IMR-90 (cell line): Measurements from ENCODE around the gene NDUFAF2. TPM values are rescaled to one million over a fixed set of nuclear protein-coding genes. Genes with fewer than 3 reads are reported as not detected.

Experiments used
- ATAC-seq: fragments of 200-7000 bp; cut with Tn5 transposase; 2 replicates; pipeline ENCODE4 v1.9.1; 2020; ENCODE audit warnings: low read depth, mild to moderate bottlenecking, moderate library complexity
- BruUV-seq: library from RNA; stranded (reverse); fragments of 400-500 nt; replicated peaks from 2 replicates; lab custom pipeline; 2021; lab: Mats Ljungman, UMichigan
- CTCF ChIA-PET: fragments of 300-600 bp; formaldehyde crosslinking; extraction: SDS; loops from one replicate; lab custom pipeline; 2021; ENCODE audit warnings: antibody characterized with exemption; lab: Yijun Ruan, JAX
- POLR2A ChIA-PET: fragments of 300-600 bp; sonication (Branson Sonifier 250); formaldehyde crosslinking; loops from one replicate; lab custom pipeline; 2022; ENCODE audit warnings: antibody characterized with exemption; ENCODE audit not compliant: unreplicated experiment; lab: Charles Lee
- DNase-seq: peaks from one replicate; pipeline ENCODE4 v3.0.0; 2013
- H2AFZ ChIP-seq: replicated peaks from 2 replicates; pipeline ENCODE3; 2013; ENCODE audit warnings: low read length, mild to moderate bottlenecking; ENCODE audit not compliant: poor library complexity
- H2AK5ac ChIP-seq: 2 replicates; pipeline ENCODE4 v1.6.1; 2013; ENCODE audit warnings: low read depth, low read length, inconsistent platforms
- H2AK9ac ChIP-seq: replicated peaks from 2 replicates; pipeline ENCODE3; 2013; ENCODE audit warnings: mild to moderate bottlenecking, low read depth, low read length, moderate library complexity; ENCODE audit not compliant: poor library complexity
- H2BK120ac ChIP-seq: 2 replicates; pipeline ENCODE4 v1.6.1; 2013; ENCODE audit warnings: low read depth, low read length, inconsistent platforms
- H2BK15ac ChIP-seq: 3 replicates; pipeline ENCODE4 v1.6.1; 2013; ENCODE audit warnings: low read depth, low read length, inconsistent platforms
- H2BK20ac ChIP-seq: 2 replicates; pipeline ENCODE4 v1.6.1; 2013; ENCODE audit warnings: low read depth, mild to moderate bottlenecking, inconsistent platforms, low read length, moderate library complexity
- H2BK5ac ChIP-seq: 2 replicates; pipeline ENCODE4 v1.6.1; 2013; ENCODE audit warnings: mild to moderate bottlenecking, low read depth, low read length, inconsistent platforms; ENCODE audit not compliant: poor library complexity, severe bottlenecking
- H3K14ac ChIP-seq: replicated peaks from 2 replicates; pipeline ENCODE4 v1.6.1; 2013; ENCODE audit warnings: low read depth, low read length, inconsistent platforms
- H3K18ac ChIP-seq: 2 replicates; pipeline ENCODE4 v1.6.1; 2013; ENCODE audit warnings: low read depth, low read length, control low read depth
- H3K23ac ChIP-seq: 2 replicates; pipeline ENCODE4 v1.6.1; 2013; ENCODE audit warnings: low read depth, low read length, inconsistent platforms
- H3K27ac ChIP-seq: 2 replicates; pipeline ENCODE4 v1.5.1; 2013; ENCODE audit warnings: mild to moderate bottlenecking, control low read depth, low read length; ENCODE audit not compliant: insufficient read depth
- H3K27me3 ChIP-seq: 2 replicates; pipeline ENCODE4 v1.6.1; 2013; ENCODE audit warnings: low read length; ENCODE audit not compliant: control insufficient read depth, insufficient read depth
- H3K36me3 ChIP-seq: 2 replicates; pipeline ENCODE4 v1.6.1; 2013; ENCODE audit warnings: low read length, mixed read lengths; ENCODE audit not compliant: control insufficient read depth, insufficient read depth
- H3K4ac ChIP-seq: 2 replicates; pipeline ENCODE4 v1.6.1; 2013; ENCODE audit warnings: low read depth, low read length, inconsistent platforms
- H3K4me1 ChIP-seq: 2 replicates; pipeline ENCODE4 v1.6.1; 2013; ENCODE audit warnings: low read length, mixed read lengths; ENCODE audit not compliant: control insufficient read depth, insufficient read depth
- H3K4me2 ChIP-seq: 2 replicates; pipeline ENCODE4 v1.6.1; 2013; ENCODE audit warnings: low read depth, mild to moderate bottlenecking, control low read depth, low read length, moderate library complexity
- H3K4me3 ChIP-seq: 2 replicates; pipeline ENCODE4 v1.5.1; 2013; ENCODE audit warnings: low read depth, mild to moderate bottlenecking, control low read depth, low read length, moderate library complexity; ENCODE audit not compliant: insufficient read depth
- H3K56ac ChIP-seq: 2 replicates; pipeline ENCODE4 v1.6.1; 2013; ENCODE audit warnings: low read length, inconsistent platforms; ENCODE audit not compliant: insufficient read depth; ENCODE audit errors: extremely low read depth
- H3K79me1 ChIP-seq, 2 experiments: 2 replicates each; pipeline ENCODE4 v1.6.1; 2013; ENCODE audit warnings: low read length in 2 of 2, inconsistent platforms in 1 of 2, low read depth in 1 of 2
- H3K9ac ChIP-seq: 2 replicates; pipeline ENCODE4 v1.6.1; 2013; ENCODE audit warnings: low read depth, low read length, control low read depth
- H3K9me1 ChIP-seq: 2 replicates; pipeline ENCODE4 v1.6.1; 2013; ENCODE audit warnings: low read length, inconsistent platforms; ENCODE audit not compliant: insufficient read depth
- H3K9me3 ChIP-seq: 2 replicates; pipeline ENCODE4 v1.6.1; 2013; ENCODE audit warnings: low read length; ENCODE audit not compliant: control insufficient read depth, insufficient read depth
- H4K20me1 ChIP-seq: 2 replicates; pipeline ENCODE4 v1.6.1; 2013; ENCODE audit warnings: low read length, inconsistent platforms; ENCODE audit not compliant: insufficient read depth
- H4K5ac ChIP-seq: 2 replicates; pipeline ENCODE4 v1.6.1; 2013; ENCODE audit warnings: mild to moderate bottlenecking, low read depth, low read length, control low read depth
- H4K8ac ChIP-seq, 2 experiments: 2 replicates each; pipeline ENCODE4 v1.6.1; 2013; ENCODE audit warnings: low read depth in 2 of 2, low read length in 2 of 2, control low read depth in 1 of 2, inconsistent platforms in 1 of 2
- H4K91ac ChIP-seq: 2 replicates; pipeline ENCODE4 v1.6.1; 2013; ENCODE audit warnings: low read depth, low read length, inconsistent platforms; ENCODE audit not compliant: insufficient read depth
- CEBPB ChIP-seq: IDR thresholded peaks from 2 replicates; pipeline ENCODE4 v1.6.1; 2012; ENCODE audit warnings: low read depth, low read length, improper control_type of control experiment
- CHD1 ChIP-seq: IDR thresholded peaks from 2 replicates; pipeline ENCODE4 v1.6.1; 2012; ENCODE audit warnings: low read depth, low read length, improper control_type of control experiment
- FOS ChIP-seq: fragments of 150-350 bp; IDR thresholded peaks from 2 replicates; pipeline ENCODE4 v1.6.1; 2016; ENCODE audit warnings: low read depth, low read length
- MAZ ChIP-seq: IDR thresholded peaks from 2 replicates; pipeline ENCODE4 v1.6.1; 2012; ENCODE audit warnings: low read depth, mild to moderate bottlenecking, low read length, improper control_type of control experiment, moderate library complexity, borderline replicate concordance
- MXI1 ChIP-seq: IDR thresholded peaks from 2 replicates; pipeline ENCODE4 v1.6.1; 2012; ENCODE audit warnings: low read depth, mild to moderate bottlenecking, low read length, moderate library complexity, borderline replicate concordance
- NFE2L2 ChIP-seq: fragments of 150-350 bp; IDR thresholded peaks from 2 replicates; pipeline ENCODE4 v1.6.1; 2016; ENCODE audit warnings: low read depth, mild to moderate bottlenecking, low read length
- RFX5 ChIP-seq: IDR thresholded peaks from 2 replicates; pipeline ENCODE4 v1.8.0; 2012; ENCODE audit warnings: low read depth, mild to moderate bottlenecking, low read length, moderate library complexity
- SMC3 ChIP-seq: fragments of 150-350 bp; IDR thresholded peaks from 2 replicates; pipeline ENCODE4 v1.6.1; 2016; ENCODE audit warnings: low read depth, mild to moderate bottlenecking, antibody characterized with exemption, low read length, moderate library complexity
- WGBS, 2 experiments: methylation state at CpG; one replicate each; pipeline versions ENCODE4 v1.1.5 to v1.1.7; 2013; ENCODE audit warnings: missing lambda C conversion rate in 2 of 2; ENCODE audit not compliant: insufficient read length in 1 of 2; ENCODE audit errors: extremely low coverage in 2 of 2; 5-methylcytosine and 5-hydroxymethylcytosine counted together
- dilution Hi-C: fragments of 300-500 bp; cut with HindIII; formaldehyde crosslinking; loops from one replicate; pipeline ENCODE4 v1.14.3; 2018; ENCODE audit warnings: low sequenced_read_pairs; ENCODE audit not compliant: unreplicated experiment
- in situ Hi-C: fragments of 300-500 bp; cut with MboI; formaldehyde crosslinking; loops from 3 replicates; pipeline ENCODE4 v1.14.3; 2019; ENCODE audit warnings: low sequenced_read_pairs, inconsistent platforms, mixed read lengths
- intact Hi-C: fragments of 100-400 bp; cut with micrococcal nuclease; formaldehyde crosslinking; loops from 2 replicates; pipeline ENCODE4 v1.10.0; 2022
- polyA plus RNA-seq, 3 experiments: library from polyadenylated mRNA; depleted of rRNA; stranded (reverse); fragments of >200 nt; gene quantifications; 2 replicates each; pipeline ENCODE4 v1.2.3, GENCODE V29; 2012; ENCODE audit warnings: low replicate concordance in 1 of 3
- total RNA-seq: library from RNA; depleted of rRNA; stranded (reverse); fragments of >200 nt; gene quantifications from 2 replicates; pipeline ENCODE4 v1.2.3, GENCODE V29; 2012
- TF ChIP-seq, protein P1 (sequence below): fragments of 150-350 bp; IDR thresholded peaks from 2 replicates; pipeline ENCODE4 v1.6.1; 2016; ENCODE audit warnings: low read depth, mild to moderate bottlenecking, low read length, moderate library complexity, borderline replicate concordance
- TF ChIP-seq, protein P2 (sequence below): fragments of 150-350 bp; IDR thresholded peaks from 2 replicates; pipeline ENCODE4 v1.6.1; 2017; ENCODE audit warnings: mild to moderate bottlenecking, antibody characterized with exemption, low read length, low read depth

NDUFAF2 gene
- total and polyA plus RNA-seq, 2 of the 4 experiments (the other 2 are of a cell fraction) = 11.8 to 24.7 TPM

DNA sequence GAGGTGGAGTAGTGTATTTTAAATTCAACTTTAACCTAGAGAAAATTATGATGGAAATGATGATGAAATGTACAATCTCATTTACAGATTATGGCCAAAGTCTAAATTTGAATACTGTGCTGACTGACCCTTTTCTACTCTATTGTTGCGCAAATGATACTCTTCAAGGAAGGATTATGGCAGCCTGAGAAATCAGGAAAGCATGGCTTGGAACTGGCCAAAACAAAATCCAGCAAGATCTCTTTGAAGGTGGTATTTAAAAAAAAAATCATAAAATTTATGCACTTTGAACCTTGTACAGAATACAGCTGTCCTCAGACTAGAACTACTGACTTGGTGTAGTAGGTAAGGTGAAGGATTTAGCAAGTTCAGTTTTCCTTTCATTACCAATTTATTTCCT is 105.3 kb downstream of the NDUFAF2 start:
- Histone ChIP-seq H2BK5ac (no peak overlapping the region), H4K5ac (no peak overlapping the region), H2AK9ac (no peak overlapping the region), H3K9me1 (peaks cover 3% of the 10 kb centered on the region; the same call in 1 of the 2 replicates), H3K4ac (no peak overlapping the region), H3K4me2 (no peak overlapping the region), H3K56ac (no peak overlapping the region), H2BK20ac (no peak overlapping the region), H3K27ac (no peak overlapping the region), H3K36me3 (no peaks in the 10 kb centered on the region), H3K27me3 (no peaks in the 10 kb centered on the region), H3K14ac (no peak overlapping the region), H2AFZ (no peak overlapping the region), H4K20me1 (peaks cover 2% of the 10 kb centered on the region; the same call in 1 of the 2 replicates), H2BK120ac (no peak overlapping the region), H3K23ac (no peak overlapping the region), H2AK5ac (no peak overlapping the region), H3K79me1 (peaks cover 10 to 13% of the 10 kb centered on the region in 2 experiments; a peak in 3 of 4 replicates), H3K4me3 (no peak overlapping the region), H2BK15ac (no peak overlapping the region), H3K9me3 (no peaks in the 10 kb centered on the region), H4K8ac (no peak overlapping the region), H3K9ac (no peak overlapping the region), H4K91ac (no peak overlapping the region), H3K18ac (no peak overlapping the region; the same call in 1 of the 2 replicates), H3K4me1 (peaks cover 6% of the 10 kb centered on the region; the same call in 1 of the 2 replicates)
- no peak for DNase-seq
- ChIA-PET POLR2A (no interaction called here), CTCF (no interaction called here)
- intact Hi-C loops (loop anchor here (5.0 to 10.0 kb wide), 3 partner anchors 93 to 1095 kb away; no protein-coding TSS in a partner anchor), in situ Hi-C loops (loop anchor here (10.0 to 25.0 kb wide), 3 partner anchors 275 to 1087 kb away; no protein-coding TSS in a partner anchor), dilution Hi-C loops (no loop called here)
- no peak for ATAC-seq
- no TSS peak for BruUV-seq
- WGBS, 2 experiments = no CpG with 5 or more reads among the region's 1 CpG
- TF ChIP-seq MAZ (no peak), RFX5 (no peak), CHD1 (no peak), NFE2L2 (no peak), SMC3 (no peak), FOS (no peak), CEBPB (no peak), MXI1 (no peak)
- TF ChIP-seq, protein P1, sequence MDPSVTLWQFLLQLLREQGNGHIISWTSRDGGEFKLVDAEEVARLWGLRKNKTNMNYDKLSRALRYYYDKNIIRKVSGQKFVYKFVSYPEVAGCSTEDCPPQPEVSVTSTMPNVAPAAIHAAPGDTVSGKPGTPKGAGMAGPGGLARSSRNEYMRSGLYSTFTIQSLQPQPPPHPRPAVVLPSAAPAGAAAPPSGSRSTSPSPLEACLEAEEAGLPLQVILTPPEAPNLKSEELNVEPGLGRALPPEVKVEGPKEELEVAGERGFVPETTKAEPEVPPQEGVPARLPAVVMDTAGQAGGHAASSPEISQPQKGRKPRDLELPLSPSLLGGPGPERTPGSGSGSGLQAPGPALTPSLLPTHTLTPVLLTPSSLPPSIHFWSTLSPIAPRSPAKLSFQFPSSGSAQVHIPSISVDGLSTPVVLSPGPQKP = no peak
- TF ChIP-seq, protein P2, sequence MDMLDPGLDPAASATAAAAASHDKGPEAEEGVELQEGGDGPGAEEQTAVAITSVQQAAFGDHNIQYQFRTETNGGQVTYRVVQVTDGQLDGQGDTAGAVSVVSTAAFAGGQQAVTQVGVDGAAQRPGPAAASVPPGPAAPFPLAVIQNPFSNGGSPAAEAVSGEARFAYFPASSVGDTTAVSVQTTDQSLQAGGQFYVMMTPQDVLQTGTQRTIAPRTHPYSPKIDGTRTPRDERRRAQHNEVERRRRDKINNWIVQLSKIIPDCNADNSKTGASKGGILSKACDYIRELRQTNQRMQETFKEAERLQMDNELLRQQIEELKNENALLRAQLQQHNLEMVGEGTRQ = no peak
